Measurements from ENCODE around the gene H2BW2.

GRCh38 chrX:104047171-104047570 lies 7.4 kb downstream of the H2BW2 start:
- no peak for TF ChIP-seq CTCF (IDR thresholded peaks at IDR 0.05)
- no peak for TF ChIP-seq POLR2A (IDR thresholded peaks at IDR 0.05)

Data from adrenal gland (tissue), 5 donors.